RWPE1 (cell line): Measurements from ENCODE around the gene GLI3.
A peak's percentile ranks its signal among the peaks of the same experiment; 100 is the strongest.

Experiments
- CTCF ChIA-PET: fragments of 350-600 bp; sonication (Branson Sonifier 250); formaldehyde crosslinking; extraction: SDS; loops from one replicate; lab custom pipeline; 2021; lab: Yijun Ruan, JAX
- POLR2A ChIA-PET: fragments of 400-600 bp; formaldehyde crosslinking; extraction: SDS; loops from one replicate; lab custom pipeline; 2020; ENCODE audit warnings: antibody characterized with exemption; ENCODE audit not compliant: low non-redundant PET; lab: Yijun Ruan, JAX
- DNase-seq: peaks from one replicate; pipeline ENCODE4 v3.0.0; 2012; ENCODE audit warnings: low spot score
- H3K27ac ChIP-seq: fragments of 450-650 bp; 2 replicates; pipeline ENCODE4 v1.5.1; 2017
- CTCF ChIP-seq: fragments of 450-650 bp; conservative IDR thresholded peaks from 2 replicates; pipeline ENCODE4 v1.5.1; 2017; ENCODE audit warnings: low read depth, mild to moderate bottlenecking

GLI3 gene

DNA sequence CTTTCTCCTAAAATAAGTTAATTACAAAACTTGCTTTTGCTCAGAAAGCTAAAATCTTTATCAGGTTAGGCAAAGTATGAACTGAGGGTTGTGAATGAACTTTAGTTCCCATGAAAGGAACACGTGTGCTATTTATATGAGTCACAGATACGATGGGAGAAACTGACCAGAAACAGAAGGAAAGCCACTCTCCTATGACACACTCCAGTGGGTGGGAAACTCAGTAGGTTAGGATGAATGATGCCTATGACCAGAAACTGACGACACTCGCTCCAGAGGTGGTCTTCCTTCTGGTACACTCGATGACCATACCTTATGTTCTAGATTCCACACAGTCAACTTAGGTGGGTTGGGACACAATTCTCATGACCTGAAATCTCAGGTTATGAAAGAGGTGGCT lies 318.4 kb downstream of the GLI3 start:
- ChIA-PET POLR2A (no interaction called here), CTCF (interaction anchor here (0.6 to 1.0 kb wide), 2 partner anchors 11 to 1091 kb away, joined by 3 to 5 read pairs; no protein-coding TSS in a partner anchor)
- no peak overlapping the region for H3K27ac ChIP-seq
- no peak for TF ChIP-seq CTCF
- no peak for DNase-seq

GRCh38 chr7:41916450-41916927 lies 320.5 kb downstream of the GLI3 start:
- POLR2A ChIA-PET: no interaction called here
- DNase-seq: peak; percentile 90
- H3K27ac ChIP-seq: peak overlapping the region; percentile 68; the same call in 1 of the 2 replicates
- CTCF ChIA-PET: interaction anchor here (0.6 to 0.8 kb wide), 2 partner anchors 404 to 1674 kb away, joined by 3 to 4 read pairs; no protein-coding TSS in a partner anchor
- TF ChIP-seq CTCF: no peak

DNA sequence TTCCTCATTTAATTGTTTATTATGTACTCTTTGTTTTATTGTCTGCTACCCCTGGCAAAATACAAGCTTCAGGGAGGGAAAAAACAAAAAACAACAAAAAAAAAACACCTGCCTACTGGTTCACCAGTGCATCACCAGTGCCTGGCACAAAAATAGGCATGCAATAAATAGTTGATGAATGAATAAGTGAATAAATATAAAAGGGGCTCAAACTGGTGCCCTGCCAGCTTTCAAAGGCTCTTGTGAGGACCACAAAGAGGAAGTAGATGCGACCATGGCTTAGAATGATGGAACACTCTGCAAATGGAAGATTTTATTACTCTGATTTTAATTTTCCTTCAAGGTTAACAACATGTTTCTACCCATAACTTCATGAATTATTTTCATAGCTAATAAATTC lies 321.1 kb downstream of the GLI3 start:
- DNase-seq: no peak
- no peak for TF ChIP-seq CTCF
- CTCF ChIA-PET: interaction anchor here (0.8 to 1.0 kb wide), 2 partner anchors 25 to 1675 kb away, joined by 3 read pairs; no protein-coding TSS in a partner anchor
- H3K27ac ChIP-seq: no peak overlapping the region
- POLR2A ChIA-PET: interaction anchor here (0.6 kb wide), 1 partner anchor 756 kb away, joined by 3 read pairs; no protein-coding TSS in a partner anchor

GRCh38 chr7:41912851-41913567 lies 324.0 kb downstream of the GLI3 start:
- no peak overlapping the region for H3K27ac ChIP-seq
- peak; percentile 20 for DNase-seq
- TF ChIP-seq CTCF: no peak
- CTCF ChIA-PET: interaction anchor here (0.5 to 0.8 kb wide), 3 partner anchors 42 to 1575 kb away, joined by 3 to 4 read pairs (median 4); no protein-coding TSS in a partner anchor
- POLR2A ChIA-PET: no interaction called here

DNA sequence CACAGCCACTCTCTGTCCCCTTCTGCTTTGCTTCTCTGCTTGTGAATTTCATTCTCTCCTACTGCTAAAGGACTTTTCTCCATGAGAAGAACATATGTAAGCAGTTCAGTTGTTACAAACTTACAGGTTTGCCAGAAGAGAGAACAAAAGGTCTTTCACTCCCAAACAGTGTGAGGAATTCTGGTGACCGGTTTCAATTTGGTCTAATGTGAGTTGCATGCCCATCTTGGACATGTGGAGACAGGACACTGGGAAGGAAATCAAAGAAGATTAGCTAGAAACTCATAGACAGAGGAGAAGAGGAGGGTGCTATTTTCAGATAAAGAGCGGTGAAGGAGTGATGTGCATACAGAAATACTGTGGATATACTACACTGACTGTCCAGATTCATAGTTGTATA lies 324.6 kb downstream of the GLI3 start:
- no peak for TF ChIP-seq CTCF
- no peak for DNase-seq
- CTCF ChIA-PET: interaction anchor here (0.5 to 0.8 kb wide), 5 partner anchors 28 to 1575 kb away, joined by 3 to 4 read pairs (median 4); no protein-coding TSS in a partner anchor
- H3K27ac ChIP-seq: no peak overlapping the region
- POLR2A ChIA-PET: no interaction called here

DNA sequence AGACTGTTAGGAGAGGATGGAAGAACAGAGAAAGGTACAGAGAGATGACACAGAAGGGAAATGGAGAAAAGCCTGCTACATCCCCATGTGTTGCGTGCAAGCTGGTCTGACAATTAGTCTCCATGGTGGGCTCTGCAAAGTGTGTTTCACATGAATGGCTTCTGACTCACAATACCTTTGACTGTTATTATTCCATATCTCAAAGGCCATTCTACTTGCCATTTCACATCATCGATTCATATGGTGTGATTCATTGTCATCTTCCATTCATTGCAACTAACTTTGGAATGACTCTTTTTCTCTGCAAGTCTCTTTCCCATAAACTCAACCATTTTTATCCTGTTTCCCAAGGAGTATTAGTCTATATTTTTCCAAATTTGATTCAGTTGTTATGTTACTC lies 325.2 kb downstream of the GLI3 start:
- ChIA-PET CTCF (interaction anchor here (0.6 to 0.7 kb wide), 2 partner anchors 29 to 39 kb away, joined by 3 to 4 read pairs; no protein-coding TSS in a partner anchor), POLR2A (no interaction called here)
- no peak overlapping the region for H3K27ac ChIP-seq
- DNase-seq: no peak
- TF ChIP-seq CTCF: no peak
